GM18861 (cell line): ENCODE results near the gene ENTREP3.
"Not testable (repeated sequence)": the region's sequence is repeated elsewhere in the genome, so short reads cannot be mapped to it uniquely, and the experiment has no call there.

Source experiments
- ATAC-seq: cut with Tn5 transposase; IDR thresholded peaks from one replicate; pipeline ENCODE4 v1.9.1; 2021; ENCODE audit not compliant: unreplicated experiment

ENTREP3 gene

DNA sequence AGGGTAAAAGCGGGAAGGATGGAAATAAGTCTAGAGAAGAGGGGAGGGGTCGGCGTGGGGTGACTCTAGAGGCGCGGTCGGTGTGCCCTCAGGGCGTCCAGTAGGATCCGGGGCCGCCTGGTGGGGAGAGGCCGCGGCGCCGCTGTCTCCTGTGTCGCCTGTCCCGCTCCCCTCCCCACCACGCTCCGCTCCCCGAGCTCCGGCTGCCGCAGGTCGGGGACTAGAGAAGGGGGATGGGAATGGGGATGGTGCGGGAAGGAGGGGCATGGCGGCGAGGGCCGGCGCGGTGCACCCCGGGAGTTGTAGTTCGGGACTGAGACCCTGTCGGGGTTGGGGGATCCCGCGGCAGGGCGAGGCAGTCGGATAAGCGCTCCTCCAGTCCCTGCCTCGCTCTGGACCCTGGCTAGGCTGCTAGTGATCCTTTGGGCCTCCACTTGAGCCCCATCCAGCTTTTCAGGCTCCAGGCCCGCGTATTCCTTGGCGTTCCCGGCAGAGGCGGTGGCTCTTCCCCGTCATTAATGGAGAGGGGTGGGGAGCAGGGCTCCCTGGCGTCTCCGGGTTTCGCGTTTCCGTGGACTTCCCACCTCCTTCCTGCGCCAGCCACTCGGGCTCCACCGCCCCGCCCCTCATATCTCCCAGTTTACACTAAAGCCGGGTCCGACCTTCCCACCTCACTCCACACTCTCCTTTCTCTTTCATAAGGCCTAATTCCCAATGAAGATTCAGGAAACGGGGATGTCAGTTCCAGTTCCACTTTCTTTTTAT is at the start of gene ENTREP3:
ENTREP3 (minus strand) TSS at position 241 of the 765 bp plus-strand sequence. CDS start 606 bp downstream, outside the sequence.
- ATAC-seq: peak; percentile 42

DNA sequence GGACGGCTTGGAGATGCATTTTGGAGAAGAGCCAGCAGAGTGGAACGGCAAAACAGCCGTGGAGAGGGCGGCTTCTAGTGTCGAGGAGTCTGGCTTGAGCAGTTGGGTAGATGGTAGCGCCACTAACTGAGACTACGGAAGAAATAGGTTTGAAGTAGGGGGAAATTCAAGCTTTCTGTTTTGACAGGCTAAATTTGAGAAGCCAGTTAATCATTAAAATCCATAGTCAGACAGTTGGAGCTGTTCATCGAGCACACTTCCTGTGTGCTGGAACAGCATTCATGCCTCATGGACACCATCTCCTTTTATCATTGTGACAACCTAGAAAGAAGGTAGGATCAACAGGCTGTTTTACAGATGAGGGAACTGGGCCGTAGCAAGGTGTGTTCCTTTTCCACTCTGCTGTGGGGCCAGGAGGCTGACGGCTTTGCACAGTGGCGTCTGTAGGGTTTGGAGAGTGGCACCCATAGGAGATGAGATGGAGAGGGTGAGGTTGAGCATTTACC is 49.3 kb upstream of the ENTREP3 start:
- ATAC-seq: no peak

DNA sequence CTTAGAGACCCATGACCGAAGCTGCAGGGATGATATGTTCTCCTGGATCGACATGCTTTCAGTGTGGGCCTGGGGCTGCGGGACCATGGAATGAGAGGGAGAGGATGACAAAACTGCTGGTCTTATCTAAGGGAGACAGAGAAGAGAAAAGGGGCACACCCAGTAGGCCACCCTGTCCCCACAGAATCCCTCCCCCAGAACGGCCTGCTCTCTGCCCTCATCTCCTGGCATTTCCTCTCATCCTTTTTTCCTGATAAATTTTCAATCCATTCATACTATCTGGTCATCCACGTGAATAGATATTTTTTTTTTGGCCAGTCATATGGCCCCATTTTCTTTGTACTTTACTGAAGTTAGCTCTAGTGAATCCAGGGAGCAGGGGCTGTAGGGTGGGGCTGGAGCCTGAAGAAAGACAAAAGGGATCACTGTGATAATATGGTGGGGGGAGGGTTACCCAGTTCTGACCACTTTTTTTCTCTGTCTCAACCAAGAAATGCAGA is 46.1 kb upstream of the ENTREP3 start, which contains the start of gene PKLR:
PKLR (minus strand) TSS at position 97 of the 500 bp plus-strand sequence; CDS start at position 54, 43 bp downstream.
- no peak for ATAC-seq

- ATAC-seq: no peak
Observed at GRCh38 chr1:155300553-155301329, 45.5 kb upstream of the ENTREP3 start.

DNA sequence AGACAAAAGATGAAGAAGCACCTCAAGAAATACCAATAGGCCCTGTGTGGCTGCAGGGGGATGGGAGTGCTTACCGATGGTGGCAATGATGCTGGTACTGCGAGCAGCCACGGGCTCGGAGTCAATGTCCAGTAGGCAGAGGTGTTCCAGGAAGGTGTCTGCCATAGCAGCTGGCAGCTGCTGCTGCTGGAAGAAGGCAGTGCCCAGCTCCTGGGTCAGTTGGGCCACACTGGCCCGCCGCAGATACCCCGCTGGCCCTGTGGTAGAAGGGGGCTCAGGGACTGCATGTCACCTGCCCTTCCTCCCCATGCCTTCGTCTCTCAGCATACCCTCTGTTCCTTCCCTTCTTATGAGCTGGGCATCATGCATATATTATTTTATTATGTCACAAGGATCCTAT is 44.7 kb upstream of the ENTREP3 start:
- ATAC-seq: no peak

GRCh38 chr1:155297384-155297783 is 42.1 kb upstream of the ENTREP3 start:
- ATAC-seq: no peak

GRCh38 chr1:155296661-155297060 is 41.4 kb upstream of the ENTREP3 start:
- ATAC-seq: no peak

DNA sequence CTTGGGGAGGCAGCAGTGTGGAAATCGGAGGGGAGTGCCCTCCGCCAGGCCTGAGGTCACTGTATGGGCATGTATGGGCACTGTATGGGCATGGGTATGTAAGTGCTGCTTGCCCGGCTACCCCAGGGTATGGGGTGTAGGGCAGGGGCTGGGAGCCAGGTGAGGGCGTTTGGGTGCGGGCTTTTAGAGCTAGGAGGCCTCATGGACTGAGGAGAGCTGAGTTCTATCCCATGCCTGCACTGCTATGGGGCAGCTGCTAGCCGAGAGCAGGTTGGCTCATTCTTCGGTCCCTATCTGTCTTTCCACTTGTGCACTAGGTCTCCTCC is 40.6 kb upstream of the ENTREP3 start:
- ATAC-seq: no peak

DNA sequence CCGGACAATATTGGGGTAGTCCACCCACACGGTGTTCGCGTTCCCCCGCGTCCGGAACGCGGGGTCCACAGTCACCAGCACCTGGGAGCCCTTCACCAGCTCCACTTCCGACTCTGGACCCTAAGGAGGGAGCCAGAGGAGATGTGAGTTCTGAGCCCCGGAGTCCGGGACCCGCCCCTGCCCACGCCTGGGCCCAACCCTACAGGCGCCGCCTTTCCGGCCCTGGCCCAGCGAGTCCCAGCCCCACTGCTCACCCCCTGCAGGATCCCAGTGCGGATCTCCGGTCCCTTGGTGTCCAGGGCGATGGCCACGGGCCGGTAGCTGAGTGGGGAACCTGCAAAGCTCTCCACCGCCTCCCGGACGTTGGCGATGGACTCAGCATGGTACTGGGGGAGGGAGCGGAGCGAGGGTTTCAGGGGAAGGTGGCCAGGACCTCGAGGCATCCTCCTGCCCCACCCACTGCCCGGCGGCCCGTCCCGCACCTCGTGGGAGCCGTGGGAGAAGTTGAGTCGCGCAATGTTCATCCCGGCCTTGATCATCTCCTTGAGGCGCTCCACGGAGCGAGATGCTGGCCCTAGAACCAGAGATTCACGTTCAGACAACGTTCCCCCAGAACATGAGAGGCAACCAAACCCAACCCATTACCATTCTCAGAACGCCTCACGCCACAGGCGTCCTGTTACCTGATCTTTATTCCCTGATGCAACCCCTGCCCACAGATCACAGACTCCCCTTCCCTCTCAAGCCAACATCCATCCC is 40.1 kb upstream of the ENTREP3 start:
- ATAC-seq: no peak

- no peak for ATAC-seq
Observed at GRCh38 chr1:155294520-155295182, 39.4 kb upstream of the ENTREP3 start.

- ATAC-seq: no peak
Observed at GRCh38 chr1:155293086-155293749, 37.9 kb upstream of the ENTREP3 start.

DNA sequence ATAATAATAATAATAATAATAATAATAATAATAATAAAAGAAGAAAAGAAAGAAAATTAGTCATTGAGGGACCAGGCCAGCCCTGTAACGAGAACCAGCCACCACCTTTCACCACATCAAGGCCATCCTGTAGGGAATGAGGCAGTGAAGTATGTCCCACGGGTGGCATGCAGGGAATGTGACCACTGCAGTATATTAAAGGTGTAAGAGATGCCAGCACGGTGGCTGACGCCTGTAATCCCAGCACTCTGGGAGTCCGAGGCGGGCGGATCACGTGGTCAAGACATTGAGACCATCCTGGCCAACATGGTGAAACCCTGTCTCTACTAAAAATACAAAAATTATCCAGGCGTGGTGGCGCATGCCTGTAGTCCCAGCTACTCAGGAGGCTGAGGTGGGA is 35.7 kb upstream of the ENTREP3 start:
- not testable (repeated sequence) for ATAC-seq

DNA sequence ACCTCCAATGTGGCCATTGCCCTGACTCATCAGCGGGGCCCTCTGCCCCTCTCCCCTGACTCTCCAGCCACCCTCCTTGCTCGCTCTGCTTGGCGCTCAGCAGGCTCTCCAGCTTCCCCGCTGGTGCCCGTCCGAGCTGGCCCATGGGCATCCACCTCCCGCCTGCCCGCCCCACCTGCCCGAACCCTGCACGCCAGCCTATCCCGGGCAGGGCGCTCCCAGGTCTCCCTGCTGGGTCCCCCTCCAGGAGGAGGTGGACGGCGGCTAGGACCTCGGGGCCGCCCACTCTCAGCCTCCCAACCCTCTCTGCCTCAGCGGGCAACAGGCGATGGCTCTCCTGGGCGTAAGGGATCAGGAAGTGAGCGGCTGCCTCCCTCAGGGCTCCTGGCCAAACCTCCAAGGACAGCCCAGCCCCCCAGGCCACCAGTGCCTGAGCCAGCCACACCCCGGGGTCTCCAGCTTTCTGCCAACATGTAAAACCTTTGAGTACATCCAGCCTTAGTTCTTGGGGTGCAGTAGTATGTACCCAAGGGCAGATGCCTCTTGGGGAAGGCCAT is 32.8 kb upstream of the ENTREP3 start:
- no peak for ATAC-seq

GRCh38 chr1:155286544-155286943 is 31.3 kb upstream of the ENTREP3 start:
- ATAC-seq: no peak

GRCh38 chr1:155285631-155286044 is 30.4 kb upstream of the ENTREP3 start:
- ATAC-seq: no peak

GRCh38 chr1:155285063-155285462 is 29.8 kb upstream of the ENTREP3 start:
- no peak for ATAC-seq

- ATAC-seq: no peak
Observed at GRCh38 chr1:155284476-155284875, 29.2 kb upstream of the ENTREP3 start.

DNA sequence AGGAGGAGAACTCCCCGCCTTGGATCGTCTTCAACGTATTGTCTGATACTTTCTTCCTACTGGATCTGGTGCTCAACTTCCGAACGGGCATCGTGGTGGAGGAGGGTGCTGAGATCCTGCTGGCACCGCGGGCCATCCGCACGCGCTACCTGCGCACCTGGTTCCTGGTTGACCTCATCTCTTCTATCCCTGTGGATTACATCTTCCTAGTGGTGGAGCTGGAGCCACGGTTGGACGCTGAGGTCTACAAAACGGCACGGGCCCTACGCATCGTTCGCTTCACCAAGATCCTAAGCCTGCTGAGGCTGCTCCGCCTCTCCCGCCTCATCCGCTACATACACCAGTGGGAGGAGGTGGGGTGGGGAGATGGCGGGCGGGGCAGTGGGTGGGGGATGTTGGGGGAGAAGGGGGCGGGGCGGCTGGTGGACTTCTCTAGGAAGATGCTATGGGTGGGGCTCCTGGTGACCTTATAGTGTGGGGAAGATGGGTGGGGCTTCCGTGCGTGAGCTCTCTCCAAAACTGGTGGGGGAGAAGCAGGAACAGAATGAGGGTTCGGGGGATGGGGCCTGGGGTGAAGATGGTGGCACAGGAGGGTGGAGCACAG is 27.3 kb upstream of the ENTREP3 start:
- no peak for ATAC-seq

DNA sequence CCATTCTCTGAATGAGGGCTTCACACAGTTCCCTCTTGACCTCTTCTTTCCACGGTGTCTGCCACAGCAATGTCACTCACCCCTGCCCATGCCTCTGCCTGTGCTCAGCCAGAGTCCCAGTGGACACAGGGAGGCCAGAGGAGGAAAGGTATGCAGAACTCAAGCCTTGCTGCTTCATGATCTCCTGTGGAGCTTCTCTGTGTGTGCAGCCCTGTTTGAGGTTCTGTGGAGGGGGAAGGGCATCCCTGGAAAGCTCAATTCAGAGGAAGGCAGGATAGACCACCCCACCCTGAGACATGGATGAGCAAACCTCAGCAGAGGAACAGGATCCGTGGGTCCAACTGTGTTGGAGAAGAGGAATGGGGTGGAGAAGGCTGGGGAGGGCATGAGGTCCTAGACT is 24.0 kb upstream of the ENTREP3 start:
- ATAC-seq: no peak
